Measurements from ENCODE around the gene KCTD3. TPM values are rescaled to one million over a fixed set of nuclear protein-coding genes. Genes with fewer than 3 reads are reported as not detected.

Gene KCTD3
- polyA plus RNA-seq, 10 donors = 34.3 to 57.2 (median 44.5) TPM

DNA sequence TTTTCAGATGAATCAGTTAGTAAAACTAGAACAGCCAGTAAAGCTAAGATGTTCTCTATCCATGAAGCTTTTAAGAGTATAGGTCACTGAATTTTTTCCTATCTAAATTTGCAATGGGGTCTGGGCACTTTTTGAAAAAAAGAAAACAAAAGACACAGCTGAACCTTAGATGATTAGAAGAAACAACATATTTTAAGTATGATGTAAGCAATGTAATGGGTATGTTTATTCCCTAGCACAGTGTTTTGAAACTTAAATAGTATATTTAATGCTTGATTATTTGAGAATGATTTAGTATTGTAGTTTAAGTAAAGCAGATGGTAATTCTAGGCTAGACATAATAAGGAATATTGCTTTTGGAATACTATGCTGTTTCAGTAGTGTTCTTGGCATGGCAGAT, 36.2 kb downstream of the KCTD3 start:
- DNase-seq = no peak

DNA sequence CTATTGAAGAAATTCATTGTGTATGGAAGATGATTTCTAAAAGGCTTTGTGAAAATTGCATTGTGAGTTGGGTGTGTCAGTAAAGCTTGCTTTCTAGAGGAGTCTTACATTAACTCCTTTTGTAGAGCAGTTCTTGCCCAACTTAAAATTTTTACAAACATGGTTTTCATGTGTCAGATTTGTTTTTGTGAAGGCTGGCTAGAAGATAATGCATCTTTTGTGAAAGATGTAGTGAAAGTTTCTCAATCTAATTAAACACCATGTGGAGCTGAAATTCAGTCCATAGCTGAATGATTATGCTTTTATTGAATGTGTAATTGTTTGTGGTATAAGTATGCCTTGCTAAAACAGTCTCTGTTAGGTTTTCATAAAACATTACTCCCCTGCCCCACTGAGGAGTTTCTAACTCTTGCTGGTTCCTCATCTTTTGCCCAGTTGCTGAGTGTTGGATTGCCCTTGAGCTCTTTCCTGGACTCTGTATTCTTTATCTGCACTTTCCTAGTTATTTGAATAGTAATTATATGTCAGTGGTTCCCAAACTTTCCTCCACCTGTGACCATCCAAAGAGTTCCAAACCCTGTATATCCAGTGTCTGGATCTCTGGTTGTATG, 38.0 kb downstream of the KCTD3 start:
- DNase-seq = no peak

DNA sequence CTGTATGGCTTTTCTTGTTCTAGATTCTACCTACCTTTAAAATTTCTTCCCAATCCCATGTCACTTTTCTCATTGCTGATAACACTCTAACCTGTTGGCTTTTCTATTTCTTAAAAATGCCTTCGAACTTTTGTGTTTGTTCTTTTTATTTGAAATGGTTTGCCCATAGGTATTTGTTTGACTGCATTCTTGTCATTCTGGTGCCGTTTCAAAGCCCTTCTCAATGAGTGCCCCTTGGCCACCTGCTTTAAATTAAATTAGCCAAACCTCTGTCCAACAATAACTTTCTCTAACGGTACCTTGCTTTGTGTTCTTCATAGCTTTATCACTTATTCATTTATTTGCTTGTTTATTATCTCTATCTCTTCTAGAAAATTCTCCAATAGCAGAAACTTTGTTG, 38.9 kb downstream of the KCTD3 start:
- no peak for DNase-seq

DNA sequence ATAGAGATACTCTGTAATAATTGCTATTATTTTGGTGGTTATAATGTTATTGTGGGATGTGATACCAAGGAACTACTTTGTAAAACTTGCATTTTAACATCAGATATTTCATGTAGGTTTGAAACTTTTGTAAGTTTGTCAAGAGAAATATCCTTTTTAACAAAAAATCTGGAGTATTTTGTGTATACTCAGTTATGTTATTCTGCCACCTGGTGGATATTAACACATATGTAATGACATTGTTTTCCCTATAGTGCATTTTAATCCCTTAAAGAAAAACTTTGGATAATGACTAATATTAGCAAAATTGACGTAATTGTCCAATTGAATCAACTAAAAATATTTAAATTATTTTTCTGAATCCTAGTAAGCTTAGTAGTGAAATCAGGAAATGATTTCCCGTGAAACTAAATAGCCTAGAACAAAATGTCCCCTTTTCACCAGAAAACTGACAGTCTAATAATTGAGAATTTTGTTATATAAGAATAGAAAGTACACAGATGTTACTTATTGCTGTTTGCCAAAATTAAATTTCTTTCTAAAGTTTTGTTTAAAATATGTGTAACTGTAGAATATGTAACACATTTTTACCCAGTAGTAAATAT, 39.6 kb downstream of the KCTD3 start:
- no peak for DNase-seq

DNA sequence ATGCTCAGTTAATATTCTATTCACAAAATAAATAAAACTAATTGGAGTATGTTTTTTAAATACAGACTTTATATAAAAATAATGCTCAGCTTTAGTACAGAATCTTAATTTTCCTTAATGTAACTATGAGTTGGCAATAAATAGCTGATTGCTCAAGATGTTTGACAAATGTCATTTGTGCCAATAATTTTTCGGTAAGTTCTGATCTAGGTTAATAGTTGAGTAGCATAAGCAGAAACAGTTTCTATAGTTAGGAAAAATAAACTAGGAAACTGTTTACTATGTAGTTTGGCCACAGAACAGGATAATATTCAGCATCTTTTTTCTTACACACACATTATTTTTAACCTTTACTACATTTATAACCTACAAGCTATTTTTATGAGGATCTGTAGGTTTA, 40.3 kb downstream of the KCTD3 start:
- DNase-seq = no peak

DNA sequence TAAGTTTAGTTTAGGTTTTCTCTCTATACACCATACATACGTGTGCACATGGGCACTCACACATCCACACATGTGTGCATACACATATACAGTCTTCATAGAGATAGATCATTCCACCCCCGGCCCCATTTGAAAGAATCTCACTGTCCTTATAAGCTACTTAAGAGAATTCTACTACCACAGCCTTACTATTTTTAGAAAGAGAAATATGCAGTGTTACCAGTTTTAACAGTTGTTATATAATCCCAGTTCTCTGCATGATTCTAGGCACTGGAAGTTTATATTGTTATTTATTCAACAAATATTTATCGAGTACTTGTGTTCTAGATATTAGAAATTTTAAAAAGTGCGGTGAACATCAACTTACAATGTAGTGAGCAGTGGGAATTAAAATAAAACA, 41.5 kb downstream of the KCTD3 start:
- no peak for DNase-seq

DNA sequence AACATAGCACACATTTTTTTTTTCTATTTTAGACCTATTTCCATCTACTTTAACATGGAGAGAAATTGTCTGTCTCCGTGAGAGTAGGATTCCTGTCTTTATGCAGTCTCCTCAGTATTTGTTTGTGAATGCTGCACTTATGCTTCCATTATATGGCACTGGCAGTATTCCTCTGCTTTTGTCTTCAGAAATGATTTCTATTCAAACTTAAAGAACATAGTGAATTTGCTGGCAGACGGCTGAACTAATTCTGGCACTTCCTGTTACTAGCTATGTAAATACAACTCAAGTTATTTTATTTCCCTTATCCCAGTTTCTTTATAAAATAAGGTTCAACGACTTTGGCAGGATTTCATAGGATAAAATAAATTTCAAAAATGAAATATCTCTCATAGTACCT, 45.3 kb downstream of the KCTD3 start:
- DNase-seq = no peak

DNA sequence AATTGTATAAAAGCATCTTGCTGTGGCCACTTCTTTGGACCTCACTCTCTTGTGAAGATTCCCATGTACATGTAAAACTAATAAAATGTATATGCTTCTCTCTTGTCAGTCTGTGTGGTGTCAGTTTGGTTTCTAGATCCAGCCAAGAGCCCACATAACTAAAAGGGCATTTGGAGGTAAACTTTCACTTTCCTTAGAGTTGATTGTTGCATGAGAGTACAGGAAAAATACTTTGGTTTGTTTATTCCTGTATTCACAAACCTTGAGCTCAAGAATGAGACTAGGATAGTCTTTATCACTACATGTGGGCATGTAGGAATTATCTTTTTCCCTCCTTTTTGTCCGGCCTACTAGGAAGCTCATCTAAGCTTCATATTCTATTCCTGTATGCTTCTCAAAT, 50.9 kb downstream of the KCTD3 start:
- DNase-seq = no peak

DNA sequence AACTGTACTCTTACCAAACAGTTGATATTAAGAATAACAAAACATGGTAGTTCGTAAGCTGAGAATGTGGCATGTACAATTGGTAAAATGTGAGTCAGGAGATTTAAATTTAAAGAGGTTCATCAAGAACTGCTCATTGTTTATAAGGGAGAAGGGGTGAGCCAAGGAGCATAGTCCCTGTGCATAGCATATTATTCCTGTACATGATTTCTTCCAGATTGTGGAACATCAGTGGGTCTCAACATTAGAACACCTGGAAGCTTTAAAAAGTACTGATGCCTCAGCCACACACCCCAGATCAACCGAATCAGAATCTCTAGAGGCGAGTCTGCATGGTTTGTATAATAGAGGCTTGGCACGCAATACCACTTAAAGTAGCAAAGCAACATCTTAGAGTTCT, 56.1 kb downstream of the KCTD3 start:
- DNase-seq = peak in 2 of 3 donors; percentile 7 to 40

DNA sequence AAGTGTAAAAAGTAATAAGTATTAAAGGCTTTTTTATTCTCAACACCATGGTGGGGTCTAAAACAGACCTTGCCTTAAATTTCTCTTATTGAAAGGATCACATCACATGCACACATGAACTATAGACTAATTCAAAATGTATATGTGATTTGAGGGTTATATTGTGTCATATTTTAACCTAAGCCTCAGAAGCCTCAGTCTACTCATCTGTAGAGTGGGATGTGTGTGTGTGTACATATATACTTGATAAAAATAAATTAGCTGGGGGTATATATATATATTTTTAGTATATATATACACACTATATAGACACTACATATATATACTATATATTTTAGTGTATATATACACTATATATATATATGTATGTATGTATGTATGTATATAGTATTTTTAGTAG, 58.8 kb downstream of the KCTD3 start:
- DNase-seq = no peak

DNA sequence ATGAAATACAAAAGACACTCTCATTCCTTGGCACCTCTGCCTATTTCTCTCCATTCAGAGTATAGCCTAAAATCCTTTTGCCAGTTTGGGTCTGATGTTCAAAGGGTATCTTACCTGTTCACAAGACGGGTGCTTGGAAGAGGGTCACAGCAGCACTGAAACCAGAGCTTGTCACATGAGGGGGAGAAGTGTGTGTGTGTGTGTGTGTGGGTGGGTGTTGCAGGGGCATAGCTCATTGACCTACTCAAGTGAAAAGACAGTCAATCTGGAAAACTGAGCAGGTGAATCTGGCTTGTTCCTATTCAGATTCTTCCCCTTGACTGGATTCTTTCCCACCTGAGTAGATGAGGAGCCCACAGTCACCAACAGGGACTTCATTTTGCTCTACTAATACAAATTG, 63.9 kb downstream of the KCTD3 start:
- no peak for DNase-seq

DNA sequence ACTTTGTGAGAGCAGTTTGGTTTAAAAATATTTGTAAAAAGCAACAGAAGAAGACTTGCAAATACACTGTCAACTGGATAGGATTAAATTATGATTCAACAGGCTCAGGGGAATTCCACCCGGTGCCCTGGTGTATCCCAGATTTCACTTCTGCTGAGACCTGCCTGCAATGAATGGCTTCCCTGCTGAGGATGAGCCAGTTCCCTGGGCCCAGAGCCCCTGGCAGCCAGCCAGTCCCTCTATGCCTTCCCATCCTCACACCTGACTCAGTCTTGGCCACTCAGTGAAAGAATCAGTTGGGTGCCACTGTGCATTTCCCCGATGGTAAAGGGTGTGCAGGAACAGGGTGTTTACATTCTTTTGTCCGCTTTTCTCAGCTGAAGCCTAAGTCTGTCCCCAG, 64.4 kb downstream of the KCTD3 start:
- peak in 1 of 3 donors; percentile 6 for DNase-seq

DNA sequence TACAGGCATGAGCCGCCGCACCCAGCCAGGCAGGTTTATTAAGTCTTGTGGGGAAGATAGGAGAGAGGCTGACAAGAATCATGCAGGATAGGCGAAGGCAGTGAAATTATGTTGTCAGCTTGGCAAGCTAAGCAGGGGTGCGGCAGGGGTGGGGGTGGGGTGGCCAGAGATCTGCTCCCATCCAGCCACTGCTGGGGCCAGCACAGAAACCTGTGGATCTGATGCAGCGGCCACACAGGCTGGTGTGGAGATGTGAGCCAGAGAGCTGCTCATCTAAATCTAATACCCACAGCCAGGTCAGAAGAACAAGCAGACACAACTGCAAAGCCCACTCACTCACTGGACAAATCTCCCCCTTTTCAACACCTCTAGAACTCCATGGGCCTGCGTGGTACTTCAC, 68.7 kb downstream of the KCTD3 start:
- DNase-seq = no peak

DNA sequence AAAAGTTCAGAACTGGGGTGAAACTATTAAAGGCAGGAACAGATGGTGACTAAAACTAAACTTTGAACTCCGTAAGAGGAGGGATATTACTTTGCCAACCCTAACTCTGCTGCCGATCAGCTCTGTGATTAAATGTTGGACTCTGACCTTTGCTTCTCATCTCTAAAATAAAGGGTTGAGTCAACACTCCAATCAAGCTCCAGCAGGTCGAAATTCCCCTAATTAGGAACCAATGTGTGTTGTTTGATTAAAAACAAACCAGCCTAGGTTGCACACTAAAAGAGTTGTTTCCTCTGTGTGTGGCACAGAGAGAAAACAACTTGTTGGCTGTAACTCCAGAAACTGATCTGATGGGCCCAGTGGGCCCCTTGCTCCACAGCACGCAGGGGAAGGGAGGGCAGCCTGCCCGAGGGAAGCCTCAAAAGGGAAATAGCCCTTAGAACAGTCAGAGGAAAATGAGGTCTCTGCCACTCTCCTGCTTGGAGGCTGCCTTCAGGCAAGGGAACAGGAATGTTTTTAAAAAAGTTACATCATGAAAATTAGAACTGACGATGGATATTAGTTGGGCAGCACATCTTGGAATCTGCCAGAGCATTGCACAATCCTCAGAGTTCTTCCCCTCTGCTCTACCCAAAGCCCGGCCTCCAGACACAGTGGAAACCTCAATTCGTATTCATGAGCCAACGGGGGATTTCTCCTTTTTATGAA, 69.3 kb downstream of the KCTD3 start:
- DNase-seq = peak in 2 of 3 donors; percentile 15 to 52

DNA sequence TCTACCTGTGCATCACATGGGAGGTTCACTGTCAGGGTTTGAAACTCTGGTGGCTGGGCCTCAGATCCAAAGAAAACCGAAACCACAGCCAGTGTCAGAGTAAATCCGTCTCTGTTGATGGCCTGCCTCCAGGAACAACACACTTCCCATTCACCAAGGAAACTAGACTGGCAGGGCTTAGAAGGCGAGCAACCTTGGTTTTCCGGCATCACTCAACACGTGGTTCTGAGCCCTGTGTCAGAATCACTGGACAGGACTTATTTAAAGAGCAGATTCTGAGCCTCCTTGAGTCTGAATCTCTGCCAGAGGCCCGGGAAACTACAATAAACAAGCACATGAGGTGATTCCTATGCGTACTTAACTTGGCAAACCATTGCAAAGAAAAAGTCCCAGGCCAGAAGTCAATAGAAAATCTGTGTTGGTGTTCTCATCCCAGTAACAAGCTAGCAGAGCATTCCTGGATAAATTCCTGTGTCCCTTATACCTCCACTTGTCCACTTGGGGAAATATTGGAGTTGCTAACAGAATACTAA, 70.0 kb downstream of the KCTD3 start:
- DNase-seq = peak; percentile 31 to 75 (median 59)

DNA sequence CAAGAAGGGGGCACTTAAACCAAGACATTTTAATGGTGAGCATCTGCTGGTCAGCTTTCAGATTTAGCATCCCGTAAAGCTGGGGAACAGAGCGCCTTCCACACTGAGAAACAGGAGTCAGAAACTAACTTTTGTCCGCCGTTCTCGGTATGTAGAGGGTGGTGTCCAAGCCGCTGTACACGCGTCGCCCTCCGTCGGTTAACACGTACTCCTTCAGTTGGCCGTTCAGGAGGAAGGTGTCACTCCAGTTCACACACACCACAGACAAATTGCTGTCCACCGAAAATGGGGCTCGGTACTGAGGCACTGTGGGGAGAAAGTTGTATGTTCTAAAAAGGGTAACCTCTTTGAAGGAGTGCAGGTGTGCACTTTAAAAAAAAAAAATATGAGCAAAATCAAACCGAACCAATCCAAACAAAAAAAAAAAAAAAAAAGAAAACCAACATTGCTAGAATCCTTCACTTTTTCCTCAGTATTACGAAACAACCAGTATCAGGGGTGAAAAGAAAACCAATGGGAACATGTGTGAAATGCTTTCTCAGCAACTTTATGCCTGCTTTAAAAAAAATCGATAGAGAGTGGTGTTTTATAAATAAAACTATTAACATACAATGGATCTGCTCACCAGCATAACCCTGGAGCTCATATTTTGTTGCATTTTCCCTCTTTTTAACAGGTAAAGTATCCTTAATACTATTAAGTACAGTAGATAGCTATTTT, 73.5 kb downstream of the KCTD3 start:
- DNase-seq = no peak

DNA sequence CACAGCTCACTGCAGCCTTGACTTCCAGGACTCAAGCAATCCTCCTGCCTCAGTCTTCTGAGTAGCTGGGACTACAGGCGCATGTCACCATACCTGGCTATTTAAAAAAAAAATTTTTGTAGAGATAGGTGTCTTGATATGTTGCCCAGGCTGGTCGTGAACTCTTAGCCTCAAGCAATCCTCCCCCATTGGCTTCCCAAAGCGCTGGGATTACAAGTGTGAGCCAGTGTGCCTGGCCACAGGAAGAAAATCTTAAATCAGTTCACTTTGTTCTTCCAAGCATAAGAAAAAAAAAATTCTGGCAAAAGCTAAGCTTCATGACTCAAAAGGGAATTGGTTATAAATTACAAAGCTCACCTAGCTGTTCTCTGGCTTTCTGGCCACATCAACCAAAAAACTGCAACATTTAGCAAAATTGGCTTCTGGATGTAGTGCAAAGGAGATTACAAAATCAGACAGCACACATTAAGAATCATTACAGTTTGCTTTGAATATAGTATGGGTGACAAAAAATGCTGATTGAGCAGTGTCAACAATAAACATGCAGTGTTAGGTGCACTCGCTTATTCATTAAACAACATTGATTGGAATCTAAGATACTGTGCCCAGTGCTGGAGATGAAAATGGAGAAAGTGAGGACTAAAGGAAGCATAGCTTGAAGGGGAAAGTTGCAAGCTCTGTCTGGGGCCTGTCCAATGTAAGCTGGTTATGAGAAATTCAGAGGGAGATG, 76.7 kb downstream of the KCTD3 start:
- DNase-seq = no peak

DNA sequence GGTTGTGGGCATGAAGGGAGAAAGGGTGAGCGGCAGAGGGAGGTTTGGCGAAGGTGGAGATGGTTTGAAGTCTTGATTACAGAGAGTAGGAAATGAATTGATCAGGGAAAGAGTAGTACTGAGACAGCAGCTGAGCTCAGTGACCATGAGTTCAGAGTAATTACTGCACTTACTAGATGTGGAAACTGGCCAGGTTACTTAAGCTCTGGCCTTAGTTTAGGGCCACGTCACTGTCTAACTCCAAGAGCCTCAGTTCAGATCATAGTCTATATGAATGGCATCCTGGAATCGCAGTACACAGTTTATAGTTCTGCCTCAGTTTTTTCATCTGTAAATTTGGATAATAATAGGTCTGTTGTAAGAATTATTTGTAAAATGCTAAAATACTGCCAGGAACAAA, 78.1 kb downstream of the KCTD3 start:
- DNase-seq = no peak

DNA sequence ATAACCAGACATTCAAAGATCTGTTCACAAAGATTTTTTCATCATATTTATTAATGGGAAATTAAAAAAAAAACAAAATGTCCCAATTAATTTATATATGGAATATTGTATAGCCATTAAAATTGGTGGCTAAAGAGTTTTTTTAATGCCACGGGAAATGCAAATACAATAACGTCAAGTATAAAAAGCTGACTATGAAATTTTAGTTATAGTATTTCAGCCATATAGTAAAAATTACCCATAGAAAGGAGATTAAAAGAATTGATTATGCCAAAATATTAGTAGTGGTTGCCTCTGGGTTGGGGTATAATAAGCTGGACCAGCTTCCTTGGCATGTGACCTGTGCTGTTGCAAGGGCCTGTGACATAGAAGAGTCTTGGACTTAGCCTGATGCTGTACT, 78.8 kb downstream of the KCTD3 start:
- no peak for DNase-seq

DNA sequence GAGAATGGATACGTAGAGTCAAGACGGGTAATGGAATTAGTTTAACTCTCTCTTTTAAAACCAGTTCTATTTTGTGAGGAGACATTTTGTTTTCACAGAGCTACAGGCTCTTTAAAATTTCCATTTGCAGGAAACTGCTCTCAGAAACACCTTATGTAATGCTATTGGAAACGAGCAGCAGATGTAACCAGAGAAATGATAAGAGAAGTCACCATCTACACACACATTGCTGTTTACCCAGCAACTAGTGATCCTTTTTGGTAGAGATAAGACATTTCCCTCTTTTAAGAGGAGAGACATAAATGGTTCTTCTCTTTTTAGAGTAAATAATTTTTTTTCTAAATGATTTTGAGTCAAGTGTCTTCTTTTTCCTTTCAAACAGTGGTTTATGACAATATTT, 80.6 kb downstream of the KCTD3 start:
- no peak for DNase-seq

DNA sequence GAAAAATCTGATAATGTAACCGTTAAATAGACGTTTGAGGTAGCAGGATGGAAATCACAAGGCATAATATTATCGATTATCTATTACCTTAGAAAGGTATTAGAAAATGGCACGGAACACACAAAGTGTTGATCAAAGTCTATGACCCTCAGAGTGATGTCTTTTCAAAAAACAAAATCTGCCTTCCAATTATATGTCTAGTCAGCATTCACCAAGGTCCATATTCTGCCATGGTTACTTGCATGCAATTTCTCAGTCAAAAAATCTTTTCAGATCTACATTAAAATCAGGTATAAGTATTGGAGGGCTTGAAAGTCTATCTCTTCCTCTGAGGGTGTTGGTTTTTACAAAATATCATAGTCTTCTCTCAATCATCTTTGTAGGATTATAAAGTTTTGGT, 81.9 kb downstream of the KCTD3 start:
- no peak for DNase-seq
